Testis (tissue), 2 donors: ENCODE measurements around the gene DTL.

Source experiments
- POLR2A ChIP-seq: fragments of 450-650 bp; IDR thresholded peaks from one replicate; pipeline ENCODE4 v1.6.1; 2017; ENCODE audit warnings: antibody characterized with exemption, mild to moderate bottlenecking, moderate library complexity
- TF ChIP-seq, protein P1 (sequence below), 3 experiments: fragments of 450-650 bp in 2 of 3; fragments of 200-600 bp in 1 of 3; sonication (generic) in 1 of 3; IDR thresholded peaks; one replicate each; pipeline ENCODE4 v1.5.1; 2016 to 2019; ENCODE audit warnings: antibody characterized with exemption in 3 of 3, mild to moderate bottlenecking in 2 of 3, moderate library complexity in 1 of 3

DNA sequence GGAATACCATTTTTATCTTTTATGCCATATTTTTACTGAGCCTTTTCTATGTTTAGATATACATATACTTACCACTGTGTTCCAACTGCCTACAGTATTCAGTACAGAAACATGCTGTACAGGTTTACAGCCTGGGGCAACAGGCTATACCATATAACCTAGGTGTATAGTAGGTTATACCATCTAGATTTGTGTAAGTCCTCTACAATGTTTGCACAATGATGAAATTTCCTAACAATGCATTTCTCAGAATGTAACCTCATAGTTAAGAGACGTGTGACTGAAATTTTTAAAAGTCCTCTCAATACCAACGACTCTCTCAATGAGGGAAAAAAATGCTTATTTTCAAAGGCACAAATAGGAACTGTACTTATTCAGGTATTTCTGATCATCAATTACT, 21.9 kb upstream of the DTL start:
- TF ChIP-seq, protein P1, sequence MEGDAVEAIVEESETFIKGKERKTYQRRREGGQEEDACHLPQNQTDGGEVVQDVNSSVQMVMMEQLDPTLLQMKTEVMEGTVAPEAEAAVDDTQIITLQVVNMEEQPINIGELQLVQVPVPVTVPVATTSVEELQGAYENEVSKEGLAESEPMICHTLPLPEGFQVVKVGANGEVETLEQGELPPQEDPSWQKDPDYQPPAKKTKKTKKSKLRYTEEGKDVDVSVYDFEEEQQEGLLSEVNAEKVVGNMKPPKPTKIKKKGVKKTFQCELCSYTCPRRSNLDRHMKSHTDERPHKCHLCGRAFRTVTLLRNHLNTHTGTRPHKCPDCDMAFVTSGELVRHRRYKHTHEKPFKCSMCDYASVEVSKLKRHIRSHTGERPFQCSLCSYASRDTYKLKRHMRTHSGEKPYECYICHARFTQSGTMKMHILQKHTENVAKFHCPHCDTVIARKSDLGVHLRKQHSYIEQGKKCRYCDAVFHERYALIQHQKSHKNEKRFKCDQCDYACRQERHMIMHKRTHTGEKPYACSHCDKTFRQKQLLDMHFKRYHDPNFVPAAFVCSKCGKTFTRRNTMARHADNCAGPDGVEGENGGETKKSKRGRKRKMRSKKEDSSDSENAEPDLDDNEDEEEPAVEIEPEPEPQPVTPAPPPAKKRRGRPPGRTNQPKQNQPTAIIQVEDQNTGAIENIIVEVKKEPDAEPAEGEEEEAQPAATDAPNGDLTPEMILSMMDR (IDR thresholded peaks at IDR 0.05): no peak
- TF ChIP-seq POLR2A: no peak
